ENCODE measurements around the gene SLC19A1.

SLC19A1 gene

DNA sequence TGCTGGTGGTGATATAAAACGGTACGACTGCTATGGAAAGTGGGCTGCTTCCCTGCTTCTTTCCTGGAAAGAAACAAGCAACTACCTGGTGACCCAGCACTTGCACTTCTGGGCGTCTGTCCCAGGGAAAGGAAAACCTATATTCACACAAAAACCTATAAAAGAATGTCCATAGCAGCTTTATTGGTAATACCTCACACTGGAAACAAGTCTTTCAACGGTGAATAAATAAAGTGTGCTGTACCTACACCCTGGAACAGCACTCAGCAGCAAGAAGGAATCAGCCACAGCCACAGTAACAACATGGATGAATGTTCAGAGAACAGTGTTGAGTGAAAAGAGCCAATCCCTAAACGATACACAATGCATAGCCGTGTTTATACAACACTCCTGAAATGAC, 19.9 kb downstream of the SLC19A1 start:
- Mint-ChIP-seq H3K36me3 (peaks cover 66 to 76% of the 10 kb centered on the region in 2 donors), H3K27ac (no peak overlapping the region), H3K9me3 (peaks cover 25 to 26% of the 10 kb centered on the region in 2 donors), H3K4me3 (no peak overlapping the region), H3K27me3 (no peaks in the 10 kb centered on the region), H3K4me1 (peaks cover 2 to 6% of the 10 kb centered on the region in 2 donors)
- no peak for DNase-seq
- ATAC-seq (replicated peaks): no peak

DNA sequence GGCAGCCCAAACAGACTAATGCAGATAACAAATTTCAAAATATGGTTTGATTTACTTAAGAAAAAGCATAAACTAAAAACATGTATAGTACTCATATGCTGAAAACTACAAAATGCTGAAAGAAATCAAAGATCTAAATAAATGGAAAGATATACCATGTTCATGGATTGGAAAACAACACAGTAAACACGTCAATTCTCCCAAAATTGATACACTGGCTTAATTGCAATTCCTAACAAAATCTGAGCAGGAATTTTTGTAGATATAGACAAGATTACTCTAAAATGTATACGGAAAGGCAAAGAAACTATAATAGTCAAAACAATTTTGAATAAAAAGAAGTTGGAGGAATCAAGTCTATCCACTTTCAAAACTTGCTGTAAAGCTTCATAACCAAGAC, 21.0 kb downstream of the SLC19A1 start:
- H3K9me3 Mint-ChIP-seq: peaks cover 25 to 26% of the 10 kb centered on the region in 2 donors
- H3K4me1 Mint-ChIP-seq: peaks cover 0 to 2% of the 10 kb centered on the region in 2 donors
- no peak for DNase-seq
- no peak overlapping the region for H3K27ac Mint-ChIP-seq
- ATAC-seq (replicated peaks): no peak
- H3K36me3 Mint-ChIP-seq: peaks cover 68 to 75% of the 10 kb centered on the region in 2 donors
- H3K27me3 Mint-ChIP-seq: no peaks in the 10 kb centered on the region
- no peak overlapping the region for H3K4me3 Mint-ChIP-seq

DNA sequence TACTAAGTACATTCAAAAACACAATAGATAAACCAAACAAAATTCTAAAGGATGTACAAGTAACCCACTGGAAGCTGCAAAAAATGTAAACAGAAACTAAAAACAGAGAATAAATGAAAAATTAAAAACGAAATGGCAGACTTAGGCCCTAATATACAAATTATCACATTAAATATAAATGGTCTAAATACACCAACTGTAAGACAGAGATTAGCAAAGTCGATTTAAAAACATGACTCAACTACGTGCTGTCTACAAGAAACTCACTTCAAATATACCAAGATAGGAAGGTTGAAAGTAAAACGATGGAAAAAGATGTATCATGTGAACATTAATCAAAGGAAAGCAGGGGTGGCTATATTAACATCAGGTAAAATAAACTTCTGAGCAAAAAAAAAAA, 23.1 kb downstream of the SLC19A1 start:
- ATAC-seq (replicated peaks) (no peak), DNase-seq (no peak)
- no peaks in the 10 kb centered on the region for H3K27me3 Mint-ChIP-seq
- no peak overlapping the region for H3K27ac Mint-ChIP-seq
- H3K9me3 Mint-ChIP-seq: peaks cover 25 to 26% of the 10 kb centered on the region in 2 donors
- peaks cover 75 to 83% of the 10 kb centered on the region in 2 donors for H3K36me3 Mint-ChIP-seq
- H3K4me3 Mint-ChIP-seq: no peak overlapping the region
- H3K4me1 Mint-ChIP-seq: peaks cover 0 to 2% of the 10 kb centered on the region in 2 donors

DNA sequence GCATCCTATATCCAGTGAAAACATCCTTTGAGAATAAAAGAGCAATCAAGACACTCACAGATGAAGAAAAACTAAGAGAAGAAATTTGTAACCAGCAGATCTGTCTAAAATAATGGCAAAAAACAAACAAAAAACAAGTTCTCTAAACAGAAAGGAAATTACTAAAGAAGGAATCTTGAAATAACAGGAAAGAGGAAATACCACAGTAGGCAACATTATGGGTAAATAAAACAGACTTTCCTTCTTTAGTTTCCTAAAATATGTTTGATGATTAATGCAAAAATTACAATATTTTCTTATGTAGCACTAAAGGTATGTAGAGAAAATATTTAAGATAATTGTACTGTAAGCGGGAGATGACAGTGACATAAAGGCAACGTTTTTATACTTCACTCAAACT, 23.5 kb downstream of the SLC19A1 start:
- no peak overlapping the region for H3K27ac Mint-ChIP-seq

DNA sequence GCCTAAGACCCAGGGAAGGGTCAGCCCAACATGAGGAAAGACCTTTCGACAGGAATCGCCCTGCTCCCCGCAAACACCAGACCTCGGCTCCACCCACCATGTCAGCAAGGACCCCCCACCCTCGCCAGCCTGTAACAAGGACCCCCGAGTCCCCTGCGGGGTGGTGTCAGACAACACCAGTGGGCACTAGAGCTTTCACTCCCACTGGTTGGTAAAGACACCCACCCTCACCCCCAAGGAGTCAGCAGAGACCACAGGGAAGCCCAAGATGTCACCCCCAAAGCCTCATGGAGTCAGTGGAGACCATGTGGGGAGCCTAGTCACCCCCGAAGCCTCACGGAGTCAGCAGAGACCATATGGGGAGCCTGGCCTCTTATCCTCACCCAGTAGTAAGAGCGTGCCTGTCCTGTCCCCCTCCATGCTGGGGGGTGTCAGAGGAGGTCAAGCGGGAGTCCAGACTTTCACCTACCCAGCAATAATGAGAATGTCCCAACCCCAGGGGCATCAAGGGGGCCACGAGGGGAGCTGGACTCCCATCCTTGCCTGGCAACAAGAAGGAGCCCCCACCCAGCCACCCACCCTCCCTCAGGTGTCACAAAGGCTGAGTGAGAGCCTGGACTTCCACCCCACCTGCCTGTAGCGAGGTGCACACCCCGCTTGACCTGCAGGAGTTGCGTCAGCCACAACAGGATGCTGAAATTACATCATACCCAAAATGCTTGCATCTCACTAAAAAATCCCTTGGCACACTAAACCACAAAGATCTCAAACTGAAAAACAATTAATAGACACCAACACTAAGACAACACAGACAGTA, 24.8 kb downstream of the SLC19A1 start:
- Mint-ChIP-seq H3K4me1 (peaks cover 0 to 2% of the 10 kb centered on the region in 2 donors), H3K4me3 (no peak overlapping the region), H3K27ac (no peak overlapping the region), H3K9me3 (peaks cover 25 to 26% of the 10 kb centered on the region in 2 donors), H3K36me3 (peaks cover 74 to 82% of the 10 kb centered on the region in 2 donors), H3K27me3 (no peaks in the 10 kb centered on the region)
- DNase-seq (no peak), ATAC-seq (replicated peaks) (no peak)

More for the DNA sequence above, 23.5 kb downstream of the SLC19A1 start:
- DNase-seq (no peak), ATAC-seq (replicated peaks) (no peak)
- H3K4me3 Mint-ChIP-seq: no peak overlapping the region
- peaks cover 78 to 88% of the 10 kb centered on the region in 2 donors for H3K36me3 Mint-ChIP-seq
- H3K4me1 Mint-ChIP-seq: peaks cover 0 to 2% of the 10 kb centered on the region in 2 donors
- no peaks in the 10 kb centered on the region for H3K27me3 Mint-ChIP-seq
- peaks cover 25 to 26% of the 10 kb centered on the region in 2 donors for H3K9me3 Mint-ChIP-seq

DNA sequence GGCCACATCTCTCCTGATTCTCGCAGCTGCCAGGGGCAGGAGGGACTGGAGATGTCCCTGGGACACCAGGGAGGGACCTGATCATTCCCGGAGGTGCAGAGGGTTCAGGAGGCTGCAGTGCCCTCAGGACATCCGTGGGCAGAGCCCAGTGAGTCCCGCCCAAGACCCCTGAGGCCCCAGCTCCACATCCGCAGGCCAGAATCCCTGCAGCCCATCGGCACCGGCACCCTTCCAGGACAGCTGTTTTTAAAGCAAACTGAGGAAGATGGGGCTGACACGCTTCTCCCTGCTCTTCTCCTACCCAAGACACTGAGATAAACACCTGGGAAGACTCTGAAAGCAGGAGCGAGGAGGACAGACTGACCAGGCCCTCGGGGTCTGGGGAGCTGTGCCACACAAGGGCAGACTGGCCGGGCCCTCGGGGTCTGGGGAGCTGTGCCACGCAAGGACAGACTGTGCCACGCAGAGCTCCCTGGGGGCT, 25.5 kb downstream of the SLC19A1 start:
- no peak for DNase-seq
- H3K4me3 Mint-ChIP-seq: no peak overlapping the region
- H3K27ac Mint-ChIP-seq: no peak overlapping the region
- H3K4me1 Mint-ChIP-seq: peaks cover 0 to 2% of the 10 kb centered on the region in 2 donors
- no peak for ATAC-seq (replicated peaks)
- H3K9me3 Mint-ChIP-seq: peaks cover 25 to 26% of the 10 kb centered on the region in 2 donors
- H3K27me3 Mint-ChIP-seq: no peaks in the 10 kb centered on the region
- H3K36me3 Mint-ChIP-seq: peaks cover 67 to 75% of the 10 kb centered on the region in 2 donors

DNA sequence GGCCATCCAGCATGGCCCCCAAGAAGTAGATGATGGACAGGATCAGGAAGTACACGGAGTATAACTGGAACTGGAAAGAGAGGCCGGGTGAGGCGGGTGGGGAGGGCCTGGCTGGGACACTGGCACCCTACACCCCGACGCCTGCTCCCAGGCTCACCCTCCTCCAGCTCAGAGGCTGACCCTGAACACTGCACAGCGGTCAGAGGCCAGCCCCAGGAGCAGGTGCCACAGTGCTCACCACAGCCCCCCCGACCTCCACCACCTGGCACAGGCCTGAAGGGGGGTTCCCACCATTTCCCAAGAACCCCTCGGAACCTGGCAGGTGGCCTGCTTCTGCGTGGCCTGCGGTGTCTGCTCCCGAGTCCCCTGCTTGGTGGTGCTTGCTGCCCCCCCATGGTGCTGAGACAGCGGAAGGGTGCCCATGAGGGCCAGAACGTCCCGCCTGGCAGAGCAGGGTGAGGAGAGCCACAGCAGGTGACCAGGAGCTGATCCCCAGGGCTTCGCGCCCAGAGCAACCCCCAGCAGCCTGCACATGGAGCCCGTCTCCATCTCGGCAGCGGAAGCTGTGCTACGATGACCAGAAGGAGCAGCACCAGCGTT, 26.1 kb downstream of the SLC19A1 start:
- Mint-ChIP-seq H3K9me3 (peaks cover 25 to 26% of the 10 kb centered on the region in 2 donors), H3K27me3 (no peaks in the 10 kb centered on the region), H3K36me3 (peaks cover 61 to 69% of the 10 kb centered on the region in 2 donors), H3K4me1 (peaks cover 0 to 2% of the 10 kb centered on the region in 2 donors), H3K4me3 (no peak overlapping the region), H3K27ac (no peak overlapping the region)
- no peak for DNase-seq
- no peak for ATAC-seq (replicated peaks)

DNA sequence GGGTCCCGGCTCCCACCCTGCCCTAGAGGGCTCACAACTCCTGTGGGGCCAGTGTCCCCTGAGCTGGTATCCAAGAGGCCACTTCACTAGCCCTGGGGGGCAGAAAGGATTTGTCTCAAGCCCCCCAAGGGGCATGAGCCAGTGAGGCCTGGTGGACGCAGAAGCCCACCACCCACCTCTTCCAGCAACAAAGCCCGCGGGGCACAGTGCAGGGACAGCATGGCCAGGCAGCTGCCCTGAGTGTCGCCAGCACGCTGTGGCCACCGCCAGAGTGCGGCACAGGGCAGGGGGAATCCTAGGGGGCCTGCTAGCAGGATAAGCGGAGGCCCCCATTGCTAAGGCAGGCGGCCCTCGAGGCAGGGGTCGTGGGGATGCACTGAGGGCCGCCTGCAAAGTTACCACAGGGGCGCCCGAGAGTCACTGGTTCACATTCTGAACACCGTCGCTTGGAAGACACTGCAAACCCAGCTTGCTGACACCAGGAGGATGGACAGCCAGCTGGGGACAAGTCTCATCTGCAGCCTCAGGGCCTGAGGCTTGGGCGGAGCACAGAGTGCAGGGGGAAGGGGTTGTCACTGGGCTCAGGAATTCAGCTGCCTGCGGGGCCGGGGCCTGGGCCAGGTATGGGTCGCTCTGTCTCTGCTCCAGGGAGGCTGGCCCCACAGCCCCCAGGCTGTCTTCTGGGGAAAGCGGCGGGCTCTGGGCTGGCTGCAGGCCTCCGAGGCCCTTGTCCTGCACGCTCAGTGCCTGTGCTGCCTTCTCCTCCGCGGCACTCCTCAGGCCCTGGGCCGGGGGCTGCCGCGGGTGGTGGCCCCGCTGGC, 26.8 kb downstream of the SLC19A1 start:
- no peaks in the 10 kb centered on the region for H3K27me3 Mint-ChIP-seq
- H3K4me1 Mint-ChIP-seq: peaks cover 0 to 2% of the 10 kb centered on the region in 2 donors
- ATAC-seq (replicated peaks) (no peak), DNase-seq (no peak)
- H3K27ac Mint-ChIP-seq: no peak overlapping the region
- no peak overlapping the region for H3K4me3 Mint-ChIP-seq
- H3K9me3 Mint-ChIP-seq: peaks cover 22 to 26% of the 10 kb centered on the region in 2 donors
- H3K36me3 Mint-ChIP-seq: peaks cover 54 to 62% of the 10 kb centered on the region in 2 donors

DNA sequence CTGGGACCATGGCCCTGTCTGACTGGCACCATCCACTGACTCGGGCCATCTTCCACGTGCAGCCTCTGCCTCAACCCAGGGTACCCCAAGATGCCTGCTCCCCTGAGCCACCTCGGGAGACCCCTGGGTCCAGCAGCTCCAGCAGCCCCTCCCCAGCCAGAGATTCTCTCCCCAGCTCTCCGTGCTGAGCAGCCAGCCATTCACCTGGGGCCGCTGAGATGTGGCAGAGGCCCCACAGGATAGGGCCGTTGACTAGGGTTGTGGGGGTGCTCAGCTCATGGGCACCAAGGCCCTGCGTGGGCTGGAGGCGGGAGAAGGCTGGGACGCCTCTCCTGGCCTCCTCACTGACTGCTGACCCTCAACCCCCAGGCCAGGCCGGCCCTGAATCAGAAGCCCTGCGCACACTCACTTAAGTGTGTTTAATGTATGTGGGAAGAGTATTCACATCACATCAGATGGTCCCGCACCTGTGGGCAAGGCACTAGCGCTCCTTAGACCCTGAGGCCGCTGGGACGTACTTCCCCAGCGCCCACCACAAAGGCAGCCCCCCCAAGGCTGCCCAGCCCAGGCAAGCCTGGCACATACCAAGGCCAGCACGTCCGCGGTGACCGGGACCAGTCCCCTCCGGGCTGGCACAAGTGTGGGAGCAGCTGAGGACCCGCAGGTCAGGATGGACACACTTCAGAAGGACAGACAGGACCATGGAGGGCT, 27.8 kb downstream of the SLC19A1 start:
- Mint-ChIP-seq H3K27ac (no peak overlapping the region), H3K27me3 (no peaks in the 10 kb centered on the region), H3K4me1 (peaks cover 0 to 2% of the 10 kb centered on the region in 2 donors), H3K4me3 (no peak overlapping the region), H3K36me3 (peaks cover 44 to 52% of the 10 kb centered on the region in 2 donors), H3K9me3 (peaks cover 14 to 17% of the 10 kb centered on the region in 2 donors)
- no peak for DNase-seq
- ATAC-seq (replicated peaks): no peak

DNA sequence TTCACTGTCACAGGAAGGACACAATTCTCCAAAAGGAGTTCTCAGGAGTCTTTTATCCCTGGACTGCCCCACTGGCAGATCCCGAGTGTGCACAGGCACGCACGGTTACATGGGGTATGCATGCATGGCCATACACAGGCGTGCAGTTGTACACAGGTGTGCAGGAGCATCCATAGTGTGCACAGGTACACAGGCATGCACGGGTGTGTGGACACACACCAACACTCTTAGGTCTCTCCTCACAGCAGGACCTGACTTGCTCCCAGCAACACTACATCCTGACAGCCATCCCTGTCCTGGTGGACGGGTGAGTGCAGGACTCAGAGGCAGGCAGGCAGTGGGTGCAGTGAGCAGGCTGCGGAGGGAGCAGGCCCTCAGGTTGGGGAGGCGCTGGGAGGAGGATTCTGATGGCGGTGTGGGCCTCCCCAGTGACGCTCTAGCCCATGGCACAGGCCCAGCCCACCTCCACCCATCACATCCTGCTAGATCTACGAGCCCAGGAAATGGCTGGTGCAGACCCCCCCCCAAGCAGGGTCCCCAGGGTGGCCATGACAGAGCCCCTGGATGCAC, 28.4 kb downstream of the SLC19A1 start:
- no peak overlapping the region for H3K4me3 Mint-ChIP-seq
- H3K9me3 Mint-ChIP-seq: peaks cover 10 to 12% of the 10 kb centered on the region in 2 donors
- no peaks in the 10 kb centered on the region for H3K27me3 Mint-ChIP-seq
- no peak for ATAC-seq (replicated peaks)
- H3K4me1 Mint-ChIP-seq: peaks cover 0 to 2% of the 10 kb centered on the region in 2 donors
- no peak overlapping the region for H3K27ac Mint-ChIP-seq
- H3K36me3 Mint-ChIP-seq: peaks cover 38 to 46% of the 10 kb centered on the region in 2 donors
- no peak for DNase-seq

DNA sequence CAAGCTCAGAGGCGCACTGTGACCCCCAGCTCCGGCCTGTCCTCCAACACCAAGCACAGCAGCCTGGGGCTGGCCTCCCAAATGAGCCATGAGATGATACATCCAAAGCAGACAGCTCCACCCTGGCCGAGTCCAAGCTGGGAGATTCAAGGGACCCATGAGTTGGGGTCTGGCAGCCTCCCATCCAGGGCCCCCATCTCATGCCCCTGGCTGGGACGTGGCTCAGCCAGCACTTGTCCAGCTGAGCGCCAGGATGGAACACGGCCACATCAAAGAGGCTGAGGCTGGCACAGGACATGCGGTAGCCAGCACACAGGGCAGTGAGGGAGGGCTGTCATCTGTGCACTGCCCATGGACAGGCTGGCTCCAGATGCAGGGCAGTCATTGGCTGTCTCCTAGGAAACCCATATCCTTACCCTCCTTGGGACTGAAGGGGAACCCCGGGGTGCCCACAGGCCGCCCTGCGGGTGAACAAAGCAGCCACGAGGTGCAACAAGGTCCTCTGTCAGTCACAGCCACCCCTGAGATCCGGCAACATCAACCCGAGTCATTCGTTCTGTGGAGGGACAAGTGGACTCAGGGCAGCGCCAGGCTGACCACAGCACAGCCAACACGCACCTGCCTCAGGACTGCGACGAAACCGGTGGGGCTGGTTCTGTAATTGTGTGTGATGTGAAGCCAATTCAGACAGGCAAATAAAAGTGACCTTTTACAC, 29.1 kb downstream of the SLC19A1 start:
- Mint-ChIP-seq H3K27ac (no peak overlapping the region), H3K27me3 (no peaks in the 10 kb centered on the region), H3K36me3 (peaks cover 31 to 39% of the 10 kb centered on the region in 2 donors), H3K4me1 (peaks cover 0 to 3% of the 10 kb centered on the region in 2 donors), H3K4me3 (no peak overlapping the region), H3K9me3 (peaks cover 4 to 5% of the 10 kb centered on the region in 2 donors)
- no peak for DNase-seq
- no peak for ATAC-seq (replicated peaks)

DNA sequence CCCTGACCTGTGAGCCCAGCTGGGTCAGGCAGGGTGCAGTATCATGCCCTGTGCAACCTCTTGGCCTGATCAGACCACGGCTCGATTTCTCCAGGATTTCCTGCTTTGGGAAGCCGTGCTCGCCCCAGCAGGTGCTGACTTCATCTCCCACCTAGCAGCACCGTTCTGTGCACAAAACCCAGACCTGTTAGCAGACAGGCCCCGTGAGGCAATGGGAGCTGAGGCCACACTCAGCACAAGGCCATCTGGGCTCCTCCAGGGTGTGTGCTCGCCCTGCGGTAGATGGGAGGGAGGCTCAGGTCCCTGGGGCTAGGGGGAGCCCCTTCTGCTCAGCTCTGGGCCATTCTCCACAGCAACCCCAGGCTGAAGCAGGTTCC, 29.6 kb downstream of the SLC19A1 start:
- H3K9me3 Mint-ChIP-seq: no peaks in the 10 kb centered on the region
- no peak for DNase-seq

More for the DNA sequence above, 29.6 kb downstream of the SLC19A1 start:
- H3K4me3 Mint-ChIP-seq: no peak overlapping the region
- H3K27ac Mint-ChIP-seq: no peak overlapping the region
- H3K4me1 Mint-ChIP-seq: peaks cover 0 to 3% of the 10 kb centered on the region in 2 donors
- peaks cover 27 to 34% of the 10 kb centered on the region in 2 donors for H3K36me3 Mint-ChIP-seq
- H3K27me3 Mint-ChIP-seq: no peaks in the 10 kb centered on the region
- ATAC-seq (replicated peaks): peak in 1 of 2 donors; percentile 31
